ENCODE measurements around the gene TNPO3.

The TNPO3 gene

DNA sequence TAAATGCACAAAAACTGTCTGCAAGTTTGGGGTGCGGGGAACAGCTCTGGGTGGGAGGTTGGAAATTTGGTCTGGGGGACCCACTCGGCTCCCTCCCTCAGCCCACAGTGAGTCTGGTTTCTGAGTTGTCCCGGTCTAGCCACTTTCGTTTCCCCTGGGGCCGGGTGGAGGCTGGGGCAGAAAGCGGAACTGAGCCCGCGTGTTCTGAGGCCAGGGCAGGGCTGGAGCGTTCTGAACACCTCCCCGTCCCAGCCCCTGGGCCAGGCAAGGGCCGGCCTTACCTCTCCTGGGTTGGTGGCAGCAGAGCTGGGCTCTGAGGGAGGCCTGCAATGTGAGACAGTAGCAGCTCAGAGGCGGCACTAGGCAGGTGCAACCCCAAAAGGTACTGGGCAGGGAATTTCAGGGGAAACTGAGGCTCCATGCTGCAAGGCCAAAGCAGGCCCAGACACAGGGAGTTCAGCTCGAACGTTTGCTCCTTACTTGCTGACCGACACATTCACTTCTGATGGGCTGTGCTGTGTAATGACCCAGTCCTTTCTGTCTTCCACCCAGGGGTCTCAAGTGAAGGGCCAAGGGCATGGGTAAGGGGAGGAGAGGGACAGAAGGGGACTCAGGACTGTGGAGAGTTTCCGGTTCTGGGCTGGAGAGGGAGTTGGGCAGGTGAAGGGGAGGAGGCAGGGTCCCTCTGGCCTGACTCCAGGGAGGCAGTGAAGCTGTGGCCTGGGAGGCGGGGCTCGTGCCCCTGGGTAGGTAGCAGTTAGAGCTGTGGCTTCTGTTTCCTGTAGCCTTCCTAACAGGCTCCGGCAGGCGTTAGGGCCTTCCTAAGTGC lies 114.2 kb downstream of the TNPO3 start:
- DNase-seq: peak in 13 of 56 donors; percentile 13 to 63 (median 26)

DNA sequence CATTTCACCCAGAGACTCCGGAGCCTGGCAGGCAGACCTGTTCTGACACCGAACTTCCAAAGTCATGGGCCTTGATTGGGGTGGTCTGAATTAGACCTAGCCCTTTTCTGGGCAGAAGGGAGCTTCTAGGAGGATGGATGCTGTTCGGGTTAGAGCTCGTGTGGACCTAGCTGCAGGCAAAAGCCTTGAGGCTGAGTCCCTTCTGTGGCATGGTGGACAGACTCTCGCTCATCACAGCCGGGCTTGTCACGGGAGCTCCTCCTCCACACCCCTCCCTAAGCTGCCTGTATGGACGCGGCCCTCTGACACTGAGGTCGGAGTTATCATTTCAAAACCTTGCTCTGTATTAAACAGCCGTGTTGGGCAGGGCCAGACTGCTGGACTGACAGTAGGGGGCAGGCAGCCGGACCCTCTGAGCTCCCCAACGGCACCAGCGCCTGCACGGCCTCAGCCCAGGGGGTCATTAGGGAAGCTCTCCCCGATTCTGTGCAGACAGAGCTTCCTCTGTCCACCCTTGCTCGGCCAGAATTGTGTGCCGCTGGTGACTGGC lies 115.0 kb downstream of the TNPO3 start:
- DNase-seq: no peak

DNA sequence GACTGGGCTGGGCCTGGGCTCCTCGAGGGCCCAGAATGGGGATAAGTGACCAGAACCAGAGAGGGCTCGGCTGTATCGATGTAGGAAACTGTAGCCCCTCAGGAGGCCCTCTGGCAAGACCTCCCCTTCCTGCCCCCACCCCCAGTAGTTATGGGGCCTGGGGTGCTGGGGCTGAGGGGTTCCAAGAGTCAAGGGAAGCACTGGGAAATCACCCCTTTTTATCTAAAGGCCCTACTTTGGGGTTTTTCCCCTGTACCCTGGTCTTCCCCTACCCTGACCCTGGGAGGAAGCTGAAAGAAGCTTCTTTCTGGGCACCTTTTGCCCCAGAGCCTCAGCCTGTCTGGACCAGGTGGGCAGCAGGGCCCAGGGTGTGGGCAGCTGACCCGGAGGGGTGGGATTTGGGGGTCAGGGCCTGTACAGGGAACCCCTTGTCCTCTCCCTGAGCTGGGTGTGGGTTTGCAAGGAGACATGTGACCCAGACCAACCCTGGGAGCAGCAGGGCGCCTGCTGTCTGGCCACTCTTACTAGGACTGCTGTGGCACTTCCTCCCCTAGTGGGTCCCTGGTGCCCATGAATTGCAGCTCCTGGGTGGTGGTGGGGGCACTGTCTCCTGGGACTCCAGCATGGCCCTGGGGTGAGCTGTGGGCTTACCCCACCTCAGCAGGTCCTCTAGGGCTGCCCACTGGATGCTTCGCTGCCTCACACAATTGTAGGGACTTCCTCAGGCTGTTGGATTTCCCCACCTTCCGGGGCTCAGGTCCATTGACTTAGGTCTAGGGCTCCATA lies 115.6 kb downstream of the TNPO3 start:
- DNase-seq: peak in 4 of 56 donors; percentile 13 to 43 (median 16)

GRCh38 chr7:128938544-128939074 lies 116.3 kb downstream of the TNPO3 start:
- DNase-seq: peak in 2 of 56 donors; percentile 20 to 31

DNA sequence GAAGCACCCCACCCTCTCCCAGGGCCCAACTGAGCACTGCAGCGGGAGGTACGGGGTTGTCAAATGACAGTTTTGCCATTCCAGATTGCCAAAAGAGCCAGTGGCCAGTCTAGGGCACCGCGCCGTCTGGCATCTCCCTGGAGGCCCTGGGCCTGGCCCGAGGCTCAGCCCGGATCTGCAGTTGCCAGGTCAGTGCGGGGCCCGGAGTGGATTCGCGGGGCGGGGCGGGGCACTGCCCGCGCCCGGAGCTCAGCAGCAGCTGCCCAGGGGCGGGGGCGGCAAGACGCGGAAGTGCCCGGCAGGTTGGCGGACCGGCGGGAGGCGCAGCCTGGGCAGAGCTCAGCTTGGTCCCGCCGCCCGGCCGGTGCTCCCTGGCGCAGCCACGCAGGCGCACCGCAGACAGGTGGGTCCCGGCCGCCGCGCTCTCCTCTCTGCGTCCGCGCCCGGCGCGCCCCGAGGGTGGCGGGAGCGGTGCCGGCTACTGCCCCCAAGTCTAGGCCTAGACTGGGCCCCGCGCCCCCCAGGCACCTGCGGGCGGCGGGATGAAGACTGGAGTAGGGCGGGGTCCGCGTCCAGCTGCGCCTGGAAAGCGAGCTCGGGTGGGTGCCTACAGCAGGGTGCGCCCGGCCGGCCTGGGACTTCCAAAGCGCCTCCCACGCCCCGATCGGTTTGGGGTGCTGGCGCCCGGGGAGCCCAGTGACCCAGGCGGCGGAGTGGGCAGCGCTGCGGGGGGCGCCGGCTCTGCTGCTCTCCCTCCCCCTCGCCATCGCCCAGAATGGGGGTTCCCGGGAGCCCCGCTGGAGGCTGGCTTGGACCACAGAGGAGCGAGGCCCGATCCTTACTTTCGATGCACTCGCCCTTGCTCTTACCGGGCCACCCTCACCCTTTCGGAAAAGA lies 117.0 kb downstream of the TNPO3 start, which contains the start of gene IRF5:
Gene IRF5 (plus strand): TSS at position 281 of the 897 bp plus-strand sequence. CDS start 4,155 bp downstream, outside the sequence.
- DNase-seq: peak in 7 of 56 donors; percentile 8 to 42 (median 18)

DNA sequence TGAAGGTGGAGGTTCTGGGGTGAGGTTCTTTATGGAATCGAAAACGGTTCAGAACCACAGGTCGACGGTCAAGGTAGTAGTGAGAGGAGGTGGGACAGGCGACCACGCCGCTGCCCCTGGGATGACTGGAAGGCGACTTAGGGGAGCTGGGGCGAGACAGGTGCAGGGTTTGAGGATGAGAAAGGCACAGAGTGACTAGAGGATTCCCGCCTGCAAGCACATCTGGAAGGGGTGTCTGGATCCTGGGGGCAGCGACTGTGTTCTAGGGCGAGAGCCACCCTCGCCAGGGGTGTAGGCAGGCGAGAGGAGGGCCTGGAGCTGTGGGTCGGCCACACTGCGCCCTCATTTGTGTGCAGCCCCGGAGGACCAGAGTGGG lies 117.7 kb downstream of the TNPO3 start:
- no peak for DNase-seq

- DNase-seq: no peak
Measured at GRCh38 chr7:128936798-128937197, 118.1 kb downstream of the TNPO3 start.

DNA sequence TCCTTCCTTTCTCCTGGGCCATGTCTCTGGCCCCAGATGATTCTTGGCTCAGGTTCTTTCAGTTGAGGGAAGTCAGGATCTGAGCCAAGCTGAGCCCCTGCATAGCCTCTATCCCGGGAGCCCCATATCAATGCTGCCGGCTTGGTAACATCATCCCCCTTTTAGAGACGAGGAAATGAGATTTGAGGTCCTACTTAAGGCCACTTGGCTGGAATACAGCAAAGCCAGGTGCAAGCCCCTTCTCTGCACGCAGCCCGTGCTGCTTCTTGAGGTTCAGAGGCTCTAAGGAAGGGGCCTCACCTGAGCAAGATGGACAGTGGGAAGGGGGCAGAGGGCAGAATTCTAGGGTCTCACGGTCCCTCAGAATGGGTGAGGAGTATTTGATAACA lies 119.6 kb downstream of the TNPO3 start:
- no peak for DNase-seq

DNA sequence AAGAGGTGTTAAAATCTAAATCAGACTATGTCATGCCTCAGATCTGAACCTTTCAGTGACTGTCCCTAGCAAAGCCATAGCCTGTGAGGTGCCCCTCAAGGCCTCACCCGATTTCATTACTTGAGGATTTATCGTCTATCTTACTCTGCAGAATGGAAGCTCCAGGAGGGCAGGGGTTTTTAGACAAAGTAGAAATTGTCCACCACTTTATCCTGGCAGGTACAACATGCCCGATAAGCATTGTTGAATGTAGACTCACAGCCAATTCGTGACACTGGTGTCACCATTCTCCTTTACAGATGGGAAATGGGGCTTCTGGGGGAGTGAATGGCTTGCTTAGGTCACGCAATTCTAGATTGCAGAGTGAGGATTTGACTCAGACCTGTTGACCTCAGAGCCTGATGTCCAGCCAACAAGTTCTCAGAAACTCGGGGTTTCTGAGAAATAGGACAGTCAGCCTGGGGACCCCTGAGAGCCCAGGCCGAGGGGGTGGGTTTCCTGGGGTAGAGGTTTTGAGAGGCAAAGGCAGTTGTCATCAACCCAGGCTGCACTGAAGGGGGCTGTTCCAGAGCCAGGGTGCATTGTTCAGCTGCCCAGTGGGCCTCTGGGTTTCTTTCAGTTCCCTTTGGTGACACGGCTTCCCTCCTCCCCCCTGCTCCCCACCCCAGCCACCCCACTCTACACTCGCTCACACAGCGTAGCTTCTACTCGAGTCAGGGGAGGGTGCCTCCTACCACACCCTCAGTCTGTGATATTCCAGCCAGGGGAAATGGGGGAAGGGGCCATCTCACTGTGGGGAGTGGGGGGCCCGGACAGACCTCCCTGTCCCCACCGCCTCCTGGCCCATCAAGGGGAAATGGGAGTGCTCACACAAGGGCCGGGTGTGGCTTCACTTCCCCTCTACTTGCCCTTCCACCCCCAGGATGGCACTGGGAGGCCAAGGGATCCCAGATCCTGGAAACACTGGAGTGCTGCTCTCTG lies 120.3 kb downstream of the TNPO3 start:
- DNase-seq: peak in 1 of 56 donors; percentile 18

GRCh38 chr7:128933180-128933891 lies 121.6 kb downstream of the TNPO3 start:
- DNase-seq: peak in 5 of 56 donors; percentile 16 to 54 (median 23)

DNA sequence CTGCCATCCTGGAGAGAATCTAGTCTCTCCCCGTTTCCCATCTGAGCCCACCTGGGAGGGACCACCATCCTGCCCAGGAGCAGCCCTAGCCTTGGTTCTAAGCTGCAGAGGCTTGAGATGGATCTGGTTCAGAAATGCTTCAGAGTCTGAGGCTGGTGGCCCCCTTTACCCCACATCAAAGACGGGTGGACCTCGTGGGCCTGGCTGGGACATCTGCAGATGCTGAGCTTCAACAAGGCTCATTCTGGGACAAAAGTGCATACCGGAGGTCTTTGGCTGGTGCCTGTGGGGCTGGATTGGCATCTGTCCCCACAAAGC lies 122.1 kb downstream of the TNPO3 start:
- DNase-seq: no peak

GRCh38 chr7:128931965-128932861 lies 122.7 kb downstream of the TNPO3 start:
- no peak for DNase-seq

DNA sequence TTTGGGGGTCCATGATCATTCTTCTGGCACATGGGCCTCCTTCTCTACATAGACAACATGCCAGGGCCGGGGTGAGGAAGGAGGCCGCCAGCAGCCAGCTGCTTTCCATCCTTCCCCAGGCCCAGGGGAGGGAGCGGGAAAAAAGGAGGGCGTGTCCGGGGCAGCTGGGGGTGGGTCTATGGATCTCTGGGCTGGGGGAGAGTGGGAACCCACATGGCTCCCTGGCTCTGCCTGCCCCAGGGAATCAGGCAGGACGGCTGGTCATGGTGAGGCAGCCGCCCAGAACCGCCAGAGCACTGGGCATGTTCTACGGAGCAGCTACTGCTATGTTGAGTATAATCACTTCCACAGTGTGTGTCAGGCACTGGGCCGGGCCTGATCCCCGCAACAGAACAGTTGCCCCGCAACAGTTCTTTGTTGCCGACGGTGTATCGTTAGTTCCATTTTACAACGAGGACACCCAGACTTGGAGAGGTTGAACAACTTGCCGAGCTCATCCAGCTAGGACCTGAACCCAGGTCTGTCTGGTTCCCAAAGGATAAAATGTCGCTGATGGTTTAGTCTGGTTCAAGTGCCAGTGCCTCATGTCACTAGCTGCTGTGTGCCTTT lies 123.6 kb downstream of the TNPO3 start:
- DNase-seq: no peak

GRCh38 chr7:128928882-128929788 lies 125.8 kb downstream of the TNPO3 start:
- DNase-seq: no peak

GRCh38 chr7:128928159-128928813 lies 126.6 kb downstream of the TNPO3 start:
- no peak for DNase-seq

Data from amygdala (tissue), 56 donors.